Trophoblast cell (in vitro differentiated cells and primary cell): ENCODE measurements around the gene OR10V1. TPM values are rescaled to one million over a fixed set of nuclear protein-coding genes. Genes with fewer than 3 reads are reported as not detected.

Experiments
- DNase-seq, 2 donors: peaks; one replicate each; pipeline ENCODE4 v3.0.0-alpha.2; 2016
- H2AFZ ChIP-seq: 2 replicates; pipeline ENCODE4 v1.6.1; 2013; ENCODE audit warnings: low read length, moderate library complexity, mild to moderate bottlenecking; ENCODE audit not compliant: insufficient read depth, poor library complexity
- H2AK5ac ChIP-seq: 2 replicates; pipeline ENCODE4 v1.6.1; 2013; ENCODE audit warnings: mild to moderate bottlenecking, low read length
- H2BK120ac ChIP-seq: 2 replicates; pipeline ENCODE4 v1.6.1; 2013; ENCODE audit warnings: low read length, mild to moderate bottlenecking, moderate library complexity; ENCODE audit not compliant: insufficient read depth, poor library complexity
- H2BK12ac ChIP-seq: 2 replicates; pipeline ENCODE4 v1.6.1; 2013; ENCODE audit warnings: mild to moderate bottlenecking, low read length, moderate library complexity
- H2BK5ac ChIP-seq: 2 replicates; pipeline ENCODE4 v1.6.1; 2013; ENCODE audit warnings: low read length, low read depth, moderate library complexity, mild to moderate bottlenecking; ENCODE audit not compliant: poor library complexity
- H3K14ac ChIP-seq: 2 replicates; pipeline ENCODE4 v1.6.1; 2013; ENCODE audit warnings: mild to moderate bottlenecking, low read length
- H3K18ac ChIP-seq: 2 replicates; pipeline ENCODE4 v1.6.1; 2013; ENCODE audit warnings: mild to moderate bottlenecking, low read length
- H3K23ac ChIP-seq: 2 replicates; pipeline ENCODE4 v1.6.1; 2013; ENCODE audit warnings: low read length
- H3K27ac ChIP-seq: 2 replicates; pipeline ENCODE4 v1.5.1; 2013; ENCODE audit warnings: low read depth, mild to moderate bottlenecking, inconsistent platforms, low read length, moderate library complexity
- H3K27me3 ChIP-seq: 2 replicates; pipeline ENCODE4 v1.6.1; 2013; ENCODE audit warnings: inconsistent platforms, mild to moderate bottlenecking, low read length, moderate library complexity; ENCODE audit not compliant: insufficient read depth
- H3K36me3 ChIP-seq, 2 experiments: 1 replicate in 1 of 2; 2 replicates in 1 of 2; pipeline ENCODE4 v1.6.1; 2013; ENCODE audit warnings: low read length in 2 of 2, mild to moderate bottlenecking in 2 of 2, moderate library complexity in 1 of 2; ENCODE audit not compliant: insufficient read depth in 2 of 2, control insufficient read depth in 1 of 2
- H3K4ac ChIP-seq: 2 replicates; pipeline ENCODE4 v1.6.1; 2013; ENCODE audit warnings: low read depth, mild to moderate bottlenecking, low read length, moderate library complexity
- H3K4me1 ChIP-seq, 2 experiments: 1 replicate in 1 of 2; 2 replicates in 1 of 2; pipeline ENCODE4 v1.6.1; 2013; ENCODE audit warnings: low read length in 2 of 2, mild to moderate bottlenecking in 2 of 2, moderate library complexity in 1 of 2; ENCODE audit not compliant: insufficient read depth in 2 of 2, control insufficient read depth in 1 of 2
- H3K4me2 ChIP-seq: 2 replicates; pipeline ENCODE4 v1.6.1; 2013; ENCODE audit warnings: inconsistent platforms, mild to moderate bottlenecking, low read length, moderate library complexity
- H3K4me3 ChIP-seq: 2 replicates; pipeline ENCODE4 v1.5.1; 2013; ENCODE audit warnings: mild to moderate bottlenecking, low read depth, low read length, inconsistent platforms
- H3K79me1 ChIP-seq: one replicate; pipeline ENCODE4 v1.6.1; 2013; ENCODE audit warnings: low read length
- H3K79me2 ChIP-seq: 2 replicates; pipeline ENCODE4 v1.6.1; 2013; ENCODE audit warnings: low read length, mild to moderate bottlenecking; ENCODE audit not compliant: control insufficient read depth, insufficient read depth, poor library complexity
- H3K9ac ChIP-seq: 2 replicates; pipeline ENCODE4 v1.6.1; 2013; ENCODE audit warnings: mild to moderate bottlenecking, low read length
- H3K9me3 ChIP-seq: 2 replicates; pipeline ENCODE4 v1.6.1; 2013; ENCODE audit warnings: low read depth, mild to moderate bottlenecking, control low read depth, inconsistent platforms, low read length; ENCODE audit not compliant: insufficient read depth
- H4K12ac ChIP-seq: 2 replicates; pipeline ENCODE4 v1.6.1; 2013; ENCODE audit warnings: low read depth, mild to moderate bottlenecking, low read length, moderate library complexity
- H4K8ac ChIP-seq: 2 replicates; pipeline ENCODE4 v1.6.1; 2013; ENCODE audit warnings: low read depth, mild to moderate bottlenecking, low read length, moderate library complexity
- H4K91ac ChIP-seq: one replicate; pipeline ENCODE4 v1.6.1; 2013; ENCODE audit warnings: low read depth, mild to moderate bottlenecking, low read length, moderate library complexity
- WGBS: extraction: QIAGEN DNeasy Blood & Tissue Kit; methylation state at CpG from one replicate; pipeline ENCODE4 v1.1.7; 2013; ENCODE audit warnings: missing lambda C conversion rate; ENCODE audit not compliant: insufficient read length, insufficient coverage; ENCODE audit errors: extremely low coverage; 5-methylcytosine and 5-hydroxymethylcytosine counted together
- polyA plus RNA-seq: library from polyadenylated mRNA; stranded (reverse); fragments of 200-250 nt; gene quantifications from 2 replicates; pipeline ENCODE4 v1.2.3, GENCODE V29; 2013

Gene OR10V1, protein sequence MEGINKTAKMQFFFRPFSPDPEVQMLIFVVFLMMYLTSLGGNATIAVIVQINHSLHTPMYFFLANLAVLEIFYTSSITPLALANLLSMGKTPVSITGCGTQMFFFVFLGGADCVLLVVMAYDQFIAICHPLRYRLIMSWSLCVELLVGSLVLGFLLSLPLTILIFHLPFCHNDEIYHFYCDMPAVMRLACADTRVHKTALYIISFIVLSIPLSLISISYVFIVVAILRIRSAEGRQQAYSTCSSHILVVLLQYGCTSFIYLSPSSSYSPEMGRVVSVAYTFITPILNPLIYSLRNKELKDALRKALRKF
- polyA plus RNA-seq, result not detected in 2 replicates

DNA sequence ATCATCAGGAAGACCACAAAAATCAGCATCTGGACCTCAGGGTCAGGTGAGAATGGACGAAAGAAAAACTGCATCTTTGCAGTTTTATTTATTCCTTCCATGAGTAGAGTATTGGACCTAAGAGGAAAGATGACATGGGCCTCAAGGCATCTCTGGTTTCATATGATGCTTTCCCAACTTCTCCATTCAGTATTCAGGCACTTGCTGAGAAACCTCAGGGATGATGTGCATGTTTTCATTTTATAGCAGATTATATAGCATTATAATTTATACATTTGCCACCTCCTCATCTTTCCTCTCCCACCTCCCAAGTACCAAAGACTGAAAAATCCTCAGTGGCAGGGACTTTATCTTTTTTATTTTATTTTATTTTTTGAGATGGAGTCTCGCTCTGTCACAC lies at the start of gene OR10V1:
TSS of gene OR10V1 (minus strand) at position 101 of the 400 bp plus-strand sequence. CDS start at position 101, 0 bp downstream.
- no peaks in the 10 kb centered on the region for H3K79me1 ChIP-seq
- WGBS, result no CpG with 5 or more reads among the region's 2 CpGs
- H3K36me3 ChIP-seq, result no peaks in the 10 kb centered on the region

DNA sequence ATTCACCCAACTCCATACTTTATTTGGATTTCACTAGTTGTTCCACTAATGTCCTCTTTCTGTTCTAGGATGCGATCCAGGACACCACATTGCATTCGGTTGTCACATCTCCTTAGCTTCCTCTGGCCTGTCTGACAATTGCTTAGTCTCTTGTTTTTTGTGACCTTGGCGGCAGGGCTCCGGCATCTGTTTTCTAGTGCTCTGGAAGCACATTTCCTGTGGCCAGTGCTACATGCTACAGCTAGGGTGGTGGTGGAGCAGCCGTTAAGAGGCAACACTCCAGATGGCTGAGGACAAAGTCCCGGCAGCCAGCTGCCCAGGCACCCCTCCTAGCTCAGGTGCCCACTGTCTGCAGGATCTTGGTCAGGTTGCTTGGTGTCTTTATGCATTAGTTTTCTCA lies 48.3 kb upstream of the OR10V1 start:
- H4K8ac ChIP-seq, result no peak overlapping the region
- no peak overlapping the region for H2AFZ ChIP-seq
- no CpG with 5 or more reads among the region's 6 CpGs for WGBS
- H2BK120ac ChIP-seq, result no peak overlapping the region
- no peak overlapping the region for H3K9ac ChIP-seq
- no peak overlapping the region for H3K18ac ChIP-seq
- H2BK12ac ChIP-seq, result no peak overlapping the region
- peaks cover 7 to 15% of the 10 kb centered on the region in 2 experiments for H3K36me3 ChIP-seq
- H3K79me2 ChIP-seq, result peaks cover 18% of the 10 kb centered on the region
- H4K12ac ChIP-seq, result no peak overlapping the region
- no peak overlapping the region for H3K23ac ChIP-seq
- no peaks in the 10 kb centered on the region for H3K79me1 ChIP-seq
- H2AK5ac ChIP-seq, result no peak overlapping the region
- H2BK5ac ChIP-seq, result no peak overlapping the region
- no peak overlapping the region for H3K4me2 ChIP-seq
- no peak overlapping the region for H3K27ac ChIP-seq
- peaks cover 5 to 17% of the 10 kb centered on the region in 2 experiments for H3K4me1 ChIP-seq
- H3K27me3 ChIP-seq, result no peaks in the 10 kb centered on the region
- H3K4ac ChIP-seq, result peak overlapping the region; percentile 16
- H4K91ac ChIP-seq, result no peak overlapping the region
- no peak overlapping the region for H3K14ac ChIP-seq
- H3K4me3 ChIP-seq, result no peak overlapping the region
- no peaks in the 10 kb centered on the region for H3K9me3 ChIP-seq
- no peak for DNase-seq

More for the DNA sequence above, at the start of gene OR10V1:
- H3K4me2 ChIP-seq, result no peak within 1 kb of the TSS
- no peak within 1 kb of the TSS for H3K14ac ChIP-seq
- no peaks in the 10 kb centered on the region for H3K79me2 ChIP-seq
- no peak within 1 kb of the TSS for H2AFZ ChIP-seq
- H2BK120ac ChIP-seq, result no peak within 1 kb of the TSS
- no peak within 1 kb of the TSS for H3K4ac ChIP-seq
- H3K4me3 ChIP-seq, result no peak within 1 kb of the TSS
- no peak within 1 kb of the TSS for H4K12ac ChIP-seq
- no peak within 1 kb of the TSS for H4K8ac ChIP-seq
- no peak within 1 kb of the TSS for H4K91ac ChIP-seq
- H3K4me1 ChIP-seq, result no peaks in the 10 kb centered on the region
- no peaks in the 10 kb centered on the region for H3K27me3 ChIP-seq
- no peak within 1 kb of the TSS for H2BK12ac ChIP-seq
- no peak within 1 kb of the TSS for H2BK5ac ChIP-seq
- H3K27ac ChIP-seq, result no peak within 1 kb of the TSS
- no peaks in the 10 kb centered on the region for H3K9me3 ChIP-seq
- H2AK5ac ChIP-seq, result no peak within 1 kb of the TSS
- no peak within 1 kb of the TSS for H3K9ac ChIP-seq
- no peak for DNase-seq
- H3K23ac ChIP-seq, result no peak within 1 kb of the TSS
- H3K18ac ChIP-seq, result no peak within 1 kb of the TSS

DNA sequence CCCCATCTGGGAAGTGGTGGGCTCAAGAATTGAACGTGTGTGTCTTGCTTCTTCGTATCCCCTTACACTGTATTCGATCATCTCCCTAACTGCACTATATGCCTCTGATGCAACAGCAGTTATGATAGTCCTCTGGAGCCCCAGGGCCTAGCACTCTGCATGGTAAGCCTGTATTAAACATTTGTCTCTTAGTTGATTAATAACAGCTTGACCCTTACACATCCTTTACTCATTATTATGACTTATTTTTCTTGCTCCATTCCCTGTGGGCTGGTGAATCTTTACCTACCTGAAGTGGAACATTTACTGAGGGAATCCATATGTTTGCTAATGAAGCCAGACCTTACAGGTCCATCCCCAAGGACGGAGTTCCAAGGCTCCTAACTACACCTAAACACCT lies 47.1 kb upstream of the OR10V1 start:
- WGBS, result no CpG with 5 or more reads among the region's 4 CpGs
- Histone ChIP-seq H3K18ac (no peak overlapping the region), H2BK12ac (no peak overlapping the region), H3K14ac (no peak overlapping the region), H3K79me2 (peaks cover 18% of the 10 kb centered on the region), H2AK5ac (no peak overlapping the region), H2BK120ac (no peak overlapping the region), H3K4me3 (no peak overlapping the region), H4K91ac (no peak overlapping the region), H2AFZ (no peak overlapping the region), H3K4ac (peak overlapping the region; percentile 51), H3K9me3 (no peaks in the 10 kb centered on the region), H3K4me2 (no peak overlapping the region), H3K79me1 (peaks cover 3% of the 10 kb centered on the region), H2BK5ac (no peak overlapping the region), H3K23ac (no peak overlapping the region), H3K27me3 (no peaks in the 10 kb centered on the region), H3K36me3 (peaks cover 7 to 15% of the 10 kb centered on the region in 2 experiments), H3K27ac (no peak overlapping the region), H3K4me1 (peaks cover 6 to 24% of the 10 kb centered on the region in 2 experiments), H3K9ac (no peak overlapping the region), H4K8ac (no peak overlapping the region), H4K12ac (no peak overlapping the region)
- DNase-seq, result no peak

DNA sequence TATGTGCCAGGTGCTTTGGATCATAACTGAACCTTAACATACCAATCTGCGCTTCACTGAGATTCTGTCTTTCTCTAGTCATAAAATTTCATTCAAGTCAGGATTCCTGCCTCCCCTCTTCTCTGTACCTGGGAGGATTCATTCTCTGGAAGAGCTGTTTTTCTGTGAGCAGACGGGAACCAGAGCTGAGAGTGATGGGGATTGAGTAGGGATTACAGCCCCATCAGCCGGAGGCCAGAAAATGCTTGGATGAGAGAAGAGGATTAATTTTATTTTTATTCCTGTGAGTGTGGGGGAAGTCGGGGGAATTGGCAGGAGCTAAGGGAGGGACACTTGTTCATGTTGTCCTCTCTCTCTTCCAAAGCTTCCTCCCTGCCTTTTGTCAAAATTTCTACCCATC lies 46.3 kb upstream of the OR10V1 start:
- H3K27ac ChIP-seq, result no peak overlapping the region
- no peak overlapping the region for H4K12ac ChIP-seq
- H3K79me1 ChIP-seq, result peaks cover 10% of the 10 kb centered on the region
- no peak overlapping the region for H2BK120ac ChIP-seq
- H4K8ac ChIP-seq, result no peak overlapping the region
- no peak overlapping the region for H4K91ac ChIP-seq
- H3K79me2 ChIP-seq, result peaks cover 23% of the 10 kb centered on the region
- peaks cover 7 to 15% of the 10 kb centered on the region in 2 experiments for H3K36me3 ChIP-seq
- no CpG with 5 or more reads among the region's 4 CpGs for WGBS
- no peak overlapping the region for H3K18ac ChIP-seq
- no peak overlapping the region for H2AK5ac ChIP-seq
- H3K9me3 ChIP-seq, result no peaks in the 10 kb centered on the region
- no peak overlapping the region for H3K4ac ChIP-seq
- no peak overlapping the region for H3K9ac ChIP-seq
- peaks cover 6 to 24% of the 10 kb centered on the region in 2 experiments for H3K4me1 ChIP-seq
- no peak overlapping the region for H3K4me2 ChIP-seq
- H2BK12ac ChIP-seq, result no peak overlapping the region
- no peak for DNase-seq
- no peak overlapping the region for H3K14ac ChIP-seq
- no peak overlapping the region for H2AFZ ChIP-seq
- H3K23ac ChIP-seq, result no peak overlapping the region
- no peak overlapping the region for H3K4me3 ChIP-seq
- no peaks in the 10 kb centered on the region for H3K27me3 ChIP-seq
- no peak overlapping the region for H2BK5ac ChIP-seq
